ENCODE data around the gene FBXO46. TPM values are rescaled to one million over a fixed set of nuclear protein-coding genes. Genes with fewer than 3 reads are reported as not detected.
A peak's percentile ranks its signal among the peaks of the same experiment; 100 is the strongest.

FBXO46 gene
- total and polyA plus RNA-seq, 2 of the 13 experiments (the other 11 are each of a cell fraction or from before 2014, with no cell fraction given) = 6.2 to 6.4 TPM

DNA sequence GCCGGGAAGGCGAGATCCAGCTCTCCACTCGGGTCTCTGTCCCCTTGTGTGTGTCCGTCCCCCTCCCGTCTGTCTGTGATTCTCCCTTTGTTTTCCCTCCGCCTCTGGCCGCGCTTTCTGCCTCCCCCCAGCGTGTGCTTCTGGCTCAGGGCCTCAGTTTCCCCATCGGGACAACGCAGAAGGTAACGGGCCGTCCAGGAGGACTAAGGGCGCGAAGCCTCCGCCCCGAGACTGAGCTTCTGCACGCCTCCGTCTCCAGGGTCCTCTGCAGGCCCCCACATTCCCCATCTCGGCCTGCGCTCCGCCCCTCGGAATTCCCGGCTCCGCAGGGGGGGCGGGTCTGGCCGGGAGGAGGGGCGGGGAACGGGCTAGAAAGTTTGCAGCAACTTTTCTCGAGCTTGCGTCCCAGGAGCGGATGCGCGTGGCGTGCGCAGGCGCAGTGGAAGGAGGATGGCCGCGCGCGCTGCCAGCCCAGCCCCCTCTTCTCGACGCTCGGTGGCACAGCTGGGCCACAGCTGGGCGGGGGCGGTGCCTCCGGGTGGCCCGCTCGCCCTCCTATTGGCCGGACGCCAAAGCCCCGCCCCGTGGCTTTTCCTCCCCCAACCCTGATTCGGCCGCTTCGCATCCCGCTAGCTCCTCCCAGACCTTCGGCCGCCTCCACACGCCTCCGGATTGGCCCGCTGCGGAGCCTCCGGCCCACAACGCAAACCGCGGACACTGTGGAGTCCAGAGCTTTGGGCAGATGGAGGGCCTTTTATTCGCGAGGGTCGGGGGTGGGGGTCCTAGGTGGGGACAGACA is 38.5 kb upstream of the FBXO46 start, which contains the start of gene SIX5 (continued):
- peak; percentile 65; the same call in 1 of the 2 replicates for TF ChIP-seq ZNF766 (CRISPR knock-in tag; IDR thresholded peaks at IDR 0.05; ENCODE audit: borderline replicate concordance)
- no peak for TF ChIP-seq ZNF878 (CRISPR knock-in tag; IDR thresholded peaks at IDR 0.05)
- TF ChIP-seq PHB2 (IDR thresholded peaks at IDR 0.05; ENCODE audit: partially characterized antibody) = no peak
- 0 out of 2 replicates have a peak, but pooled peaks have one; percentile 58 for TF ChIP-seq EED (CRISPR knock-in tag; IDR thresholded peaks at IDR 0.05)
- TF ChIP-seq ZNF615 (CRISPR knock-in tag; IDR thresholded peaks at IDR 0.05; ENCODE audit: borderline replicate concordance) = no peak
- TF ChIP-seq PITX1 (CRISPR knock-in tag; IDR thresholded peaks at IDR 0.05) = no peak
- TF ChIP-seq, protein P1, sequence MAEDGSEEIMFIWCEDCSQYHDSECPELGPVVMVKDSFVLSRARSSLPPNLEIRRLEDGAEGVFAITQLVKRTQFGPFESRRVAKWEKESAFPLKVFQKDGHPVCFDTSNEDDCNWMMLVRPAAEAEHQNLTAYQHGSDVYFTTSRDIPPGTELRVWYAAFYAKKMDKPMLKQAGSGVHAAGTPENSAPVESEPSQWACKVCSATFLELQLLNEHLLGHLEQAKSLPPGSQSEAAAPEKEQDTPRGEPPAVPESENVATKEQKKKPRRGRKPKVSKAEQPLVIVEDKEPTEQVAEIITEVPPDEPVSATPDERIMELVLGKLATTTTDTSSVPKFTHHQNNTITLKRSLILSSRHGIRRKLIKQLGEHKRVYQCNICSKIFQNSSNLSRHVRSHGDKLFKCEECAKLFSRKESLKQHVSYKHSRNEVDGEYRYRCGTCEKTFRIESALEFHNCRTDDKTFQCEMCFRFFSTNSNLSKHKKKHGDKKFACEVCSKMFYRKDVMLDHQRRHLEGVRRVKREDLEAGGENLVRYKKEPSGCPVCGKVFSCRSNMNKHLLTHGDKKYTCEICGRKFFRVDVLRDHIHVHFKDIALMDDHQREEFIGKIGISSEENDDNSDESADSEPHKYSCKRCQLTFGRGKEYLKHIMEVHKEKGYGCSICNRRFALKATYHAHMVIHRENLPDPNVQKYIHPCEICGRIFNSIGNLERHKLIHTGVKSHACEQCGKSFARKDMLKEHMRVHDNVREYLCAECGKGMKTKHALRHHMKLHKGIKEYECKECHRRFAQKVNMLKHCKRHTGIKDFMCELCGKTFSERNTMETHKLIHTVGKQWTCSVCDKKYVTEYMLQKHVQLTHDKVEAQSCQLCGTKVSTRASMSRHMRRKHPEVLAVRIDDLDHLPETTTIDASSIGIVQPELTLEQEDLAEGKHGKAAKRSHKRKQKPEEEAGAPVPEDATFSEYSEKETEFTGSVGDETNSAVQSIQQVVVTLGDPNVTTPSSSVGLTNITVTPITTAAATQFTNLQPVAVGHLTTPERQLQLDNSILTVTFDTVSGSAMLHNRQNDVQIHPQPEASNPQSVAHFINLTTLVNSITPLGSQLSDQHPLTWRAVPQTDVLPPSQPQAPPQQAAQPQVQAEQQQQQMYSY (CRISPR knock-in tag; IDR thresholded peaks at IDR 0.05) = peak; percentile 55; the same call in 1 of the 2 replicates
- peak; percentile 63 for TF ChIP-seq PHF20 (CRISPR knock-in tag; IDR thresholded peaks at IDR 0.05)
- TF ChIP-seq GABPA (IDR thresholded peaks at IDR 0.05; ENCODE audit: low read depth, low read length) = no peak
- TF ChIP-seq GABPA (CRISPR knock-in tag; IDR thresholded peaks at IDR 0.05; ENCODE audit: low read depth) = peak; percentile 73
- TF ChIP-seq, protein P2, sequence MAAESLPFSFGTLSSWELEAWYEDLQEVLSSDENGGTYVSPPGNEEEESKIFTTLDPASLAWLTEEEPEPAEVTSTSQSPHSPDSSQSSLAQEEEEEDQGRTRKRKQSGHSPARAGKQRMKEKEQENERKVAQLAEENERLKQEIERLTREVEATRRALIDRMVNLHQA (CRISPR knock-in tag; IDR thresholded peaks at IDR 0.05) = no peak
- TF ChIP-seq SOX6 (IDR thresholded peaks at IDR 0.05) = no peak
- TF ChIP-seq SOX6 (CRISPR knock-in tag; IDR thresholded peaks at IDR 0.05) = peak; percentile 65; the same call in 1 of the 2 replicates
- 0 out of 2 replicates have a peak, but pooled peaks have one; percentile 43 for TF ChIP-seq ZSCAN9 (CRISPR knock-in tag; IDR thresholded peaks at IDR 0.05; ENCODE audit: borderline replicate concordance)
- TF ChIP-seq ISL2 (CRISPR knock-in tag; IDR thresholded peaks at IDR 0.05) = peak; percentile 67
- TF ChIP-seq TEAD2 (CRISPR knock-in tag; IDR thresholded peaks at IDR 0.05) = no peak
- TF ChIP-seq ZNF839 (CRISPR knock-in tag; IDR thresholded peaks at IDR 0.05; ENCODE audit: borderline replicate concordance) = no peak
- TF ChIP-seq, protein P3, sequence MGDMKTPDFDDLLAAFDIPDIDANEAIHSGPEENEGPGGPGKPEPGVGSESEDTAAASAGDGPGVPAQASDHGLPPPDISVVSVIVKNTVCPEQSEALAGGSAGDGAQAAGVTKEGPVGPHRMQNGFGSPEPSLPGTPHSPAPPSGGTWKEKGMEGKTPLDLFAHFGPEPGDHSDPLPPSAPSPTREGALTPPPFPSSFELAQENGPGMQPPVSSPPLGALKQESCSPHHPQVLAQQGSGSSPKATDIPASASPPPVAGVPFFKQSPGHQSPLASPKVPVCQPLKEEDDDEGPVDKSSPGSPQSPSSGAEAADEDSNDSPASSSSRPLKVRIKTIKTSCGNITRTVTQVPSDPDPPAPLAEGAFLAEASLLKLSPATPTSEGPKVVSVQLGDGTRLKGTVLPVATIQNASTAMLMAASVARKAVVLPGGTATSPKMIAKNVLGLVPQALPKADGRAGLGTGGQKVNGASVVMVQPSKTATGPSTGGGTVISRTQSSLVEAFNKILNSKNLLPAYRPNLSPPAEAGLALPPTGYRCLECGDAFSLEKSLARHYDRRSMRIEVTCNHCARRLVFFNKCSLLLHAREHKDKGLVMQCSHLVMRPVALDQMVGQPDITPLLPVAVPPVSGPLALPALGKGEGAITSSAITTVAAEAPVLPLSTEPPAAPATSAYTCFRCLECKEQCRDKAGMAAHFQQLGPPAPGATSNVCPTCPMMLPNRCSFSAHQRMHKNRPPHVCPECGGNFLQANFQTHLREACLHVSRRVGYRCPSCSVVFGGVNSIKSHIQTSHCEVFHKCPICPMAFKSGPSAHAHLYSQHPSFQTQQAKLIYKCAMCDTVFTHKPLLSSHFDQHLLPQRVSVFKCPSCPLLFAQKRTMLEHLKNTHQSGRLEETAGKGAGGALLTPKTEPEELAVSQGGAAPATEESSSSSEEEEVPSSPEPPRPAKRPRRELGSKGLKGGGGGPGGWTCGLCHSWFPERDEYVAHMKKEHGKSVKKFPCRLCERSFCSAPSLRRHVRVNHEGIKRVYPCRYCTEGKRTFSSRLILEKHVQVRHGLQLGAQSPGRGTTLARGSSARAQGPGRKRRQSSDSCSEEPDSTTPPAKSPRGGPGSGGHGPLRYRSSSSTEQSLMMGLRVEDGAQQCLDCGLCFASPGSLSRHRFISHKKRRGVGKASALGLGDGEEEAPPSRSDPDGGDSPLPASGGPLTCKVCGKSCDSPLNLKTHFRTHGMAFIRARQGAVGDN (CRISPR knock-in tag; IDR thresholded peaks at IDR 0.05) = peak; percentile 89
- peak; percentile 72 for TF ChIP-seq CEBPG (CRISPR knock-in tag; IDR thresholded peaks at IDR 0.05)
- TF ChIP-seq MAZ (IDR thresholded peaks at IDR 0.05; ENCODE audit: borderline replicate concordance, low read depth, low read length) = peak; percentile 95
- TF ChIP-seq MAZ (CRISPR knock-in tag; IDR thresholded peaks at IDR 0.05; ENCODE audit: low read depth) = peak; percentile 93
- TF ChIP-seq SOX13 (IDR thresholded peaks at IDR 0.05) = 0 out of 2 replicates have a peak, but pooled peaks have one; percentile 27
- peak in 1 of 2 experiments; percentile 63; a peak in 2 of 4 replicates for TF ChIP-seq SOX13 (CRISPR knock-in tag; conservative IDR thresholded peaks at IDR 0.05 in 1 of 2, IDR thresholded peaks at IDR 0.05 in 1 of 2)
